Psoas muscle (tissue), 8 donors: ENCODE results near the gene CD79B. TPM values are rescaled to one million over a fixed set of nuclear protein-coding genes. Genes with fewer than 3 reads are reported as not detected.
A peak's percentile ranks its signal among the peaks of the same experiment; 100 is the strongest.

Experiments
- ATAC-seq, 4 donors: fragments of 200-7000 bp; cut with Tn5 transposase; one replicate each; pipeline ENCODE4 v1.9.1; 2020; ENCODE audit warnings: moderate library complexity in 3 of 4, mild to moderate bottlenecking in 2 of 4
- DNase-seq, 2 donors: peaks; one replicate each; pipeline ENCODE4 v3.0.0-alpha.2; 2020
- H3K27ac ChIP-seq: fragments of 200-600 bp; one replicate; pipeline ENCODE4 v1.8.0; 2022
- H3K27me3 ChIP-seq, 3 donors: fragments of 200-600 bp in 1 of 3; one replicate each; pipeline versions ENCODE4 v1.6.1 to v1.8.0; 2013 to 2022; ENCODE audit warnings: low read length in 2 of 3, mild to moderate bottlenecking in 2 of 3, moderate library complexity in 1 of 3; ENCODE audit not compliant: insufficient read depth in 3 of 3
- H3K36me3 ChIP-seq, 2 donors: fragments of 200-600 bp in 1 of 2; one replicate each; pipeline versions ENCODE4 v1.6.1 to v1.8.0; 2013 to 2022; ENCODE audit warnings: low read depth in 1 of 2, mild to moderate bottlenecking in 1 of 2, moderate library complexity in 1 of 2; ENCODE audit not compliant: insufficient read depth in 1 of 2
- H3K4me1 ChIP-seq: fragments of 200-600 bp; one replicate; pipeline ENCODE4 v1.8.0; 2022
- H3K4me3 ChIP-seq: fragments of 200-600 bp; one replicate; pipeline ENCODE4 v1.8.0; 2022; ENCODE audit warnings: mild to moderate bottlenecking
- H3K9me3 ChIP-seq: fragments of 200-600 bp; one replicate; pipeline ENCODE4 v1.8.0; 2022
- WGBS, 3 donors: extraction: QIAGEN DNeasy Blood & Tissue Kit; methylation state at CpG; one replicate each; pipeline versions ENCODE4 v1.1.6 to v1.1.7; 2013; 5-methylcytosine and 5-hydroxymethylcytosine counted together
- intact Hi-C, 2 donors: fragments of 100-400 bp; cut with DNase I; formaldehyde crosslinking; loops; one replicate each; pipeline versions ENCODE4 v1.11.0 to v1.14.2; 2022
- polyA plus RNA-seq, 3 donors: library from polyadenylated mRNA; stranded (reverse); fragments of 200-250 nt; gene quantifications; one replicate each; pipeline ENCODE4 v1.2.3, GENCODE V29; 2013
- total RNA-seq, 4 donors: library from RNA; stranded (reverse); fragmentation: NEBNext Ultra II Directional in 2 of 4; extraction: Animal tissue kit (Norgen Biotek cat#: 25700) in 2 of 4; gene quantifications; one replicate each; pipeline versions ENCODE4 v1.2.1 to v1.2.4, GENCODE V29; 2021 to 2023
- TF ChIP-seq, protein P1 (sequence below): fragments of 200-600 bp; IDR thresholded peaks from one replicate; pipeline ENCODE4 v1.8.0; 2022; ENCODE audit warnings: antibody characterized with exemption
- donor health status: healthy with polysubstance abuse.
- donor health status: DM: no; HTN: no; CAD: no; lungs with moderate emphysema.
- donor health status: Bipolar disorder and iron deficiency.
- donor health status: healthy.
- donor health status: DM: yes; HTN: yes; CAD: no.
- donor health status: DM: no; HTN: no; CAD: no.
- donor health status: DM: no; HTN: no; CAD: no.
- donor health status: DM: yes; HTN: yes; CAD: no.

Gene CD79B
- total and polyA plus RNA-seq, 7 donors = 1.9 to 5.7 (median 3.7) TPM

DNA sequence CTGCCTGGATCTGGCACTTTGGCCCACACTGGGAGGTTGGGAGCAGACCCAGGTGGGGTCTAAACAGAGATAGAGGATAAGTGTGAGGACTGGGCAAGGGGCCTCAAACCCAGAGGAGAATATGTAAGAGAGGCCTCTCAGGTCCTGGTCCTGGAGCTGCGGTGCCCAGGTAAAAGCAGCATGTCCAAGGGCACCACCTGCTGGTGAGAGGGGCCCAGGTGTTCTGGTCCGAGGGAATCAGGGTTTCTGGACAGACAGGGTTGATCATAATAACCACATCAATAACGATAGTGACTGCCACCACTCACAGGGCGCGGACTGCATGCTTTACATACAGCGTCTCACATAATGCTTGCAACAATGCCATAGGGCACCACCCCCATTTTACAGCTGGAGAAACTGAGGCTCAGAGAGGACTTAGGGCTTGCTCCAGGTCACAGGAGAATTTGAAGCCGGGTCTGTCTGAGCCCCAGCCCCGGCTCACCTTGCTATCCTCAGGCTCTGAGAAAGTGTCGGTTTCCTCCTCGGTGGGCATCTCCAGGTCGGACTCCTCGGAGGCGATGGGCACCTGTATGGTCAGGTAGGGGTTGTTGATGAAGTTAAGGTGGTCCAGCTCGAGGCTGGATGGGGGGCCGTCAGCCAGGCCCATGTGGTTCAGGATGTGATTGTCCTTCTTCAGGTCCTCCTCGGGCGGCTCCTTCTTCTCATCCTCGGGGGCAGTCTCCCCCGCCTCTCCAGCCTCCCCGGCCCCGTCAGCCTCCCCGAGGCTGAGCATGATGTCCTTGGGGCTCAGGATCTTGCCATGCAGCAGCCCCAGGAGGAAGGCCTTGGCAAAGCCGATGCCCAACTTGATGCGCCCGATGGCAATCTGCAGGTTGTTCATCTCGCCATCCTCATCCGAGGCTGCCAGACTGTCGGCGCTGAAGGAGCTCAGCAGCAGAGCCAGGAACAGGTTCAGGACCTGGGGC, 19.1 kb upstream of the CD79B start:
- no peak overlapping the region for H3K4me3 ChIP-seq
- no peaks in the 10 kb centered on the region for H3K9me3 ChIP-seq
- peaks cover 0 to 76% of the 10 kb centered on the region in 2 donors for H3K36me3 ChIP-seq
- H3K27me3 ChIP-seq = no peaks in the 10 kb centered on the region
- no peak for ATAC-seq
- intact Hi-C loops = loop anchor here in 1 of 2 donors (5.0 kb wide), 1 partner anchor 36 kb away; no protein-coding TSS in a partner anchor
- H3K4me1 ChIP-seq = peaks cover 60% of the 10 kb centered on the region
- WGBS, 3 donors = 75 to 88% (median 80%) methylated on average over 29 of the region's 29 CpGs
- TF ChIP-seq, protein P1, sequence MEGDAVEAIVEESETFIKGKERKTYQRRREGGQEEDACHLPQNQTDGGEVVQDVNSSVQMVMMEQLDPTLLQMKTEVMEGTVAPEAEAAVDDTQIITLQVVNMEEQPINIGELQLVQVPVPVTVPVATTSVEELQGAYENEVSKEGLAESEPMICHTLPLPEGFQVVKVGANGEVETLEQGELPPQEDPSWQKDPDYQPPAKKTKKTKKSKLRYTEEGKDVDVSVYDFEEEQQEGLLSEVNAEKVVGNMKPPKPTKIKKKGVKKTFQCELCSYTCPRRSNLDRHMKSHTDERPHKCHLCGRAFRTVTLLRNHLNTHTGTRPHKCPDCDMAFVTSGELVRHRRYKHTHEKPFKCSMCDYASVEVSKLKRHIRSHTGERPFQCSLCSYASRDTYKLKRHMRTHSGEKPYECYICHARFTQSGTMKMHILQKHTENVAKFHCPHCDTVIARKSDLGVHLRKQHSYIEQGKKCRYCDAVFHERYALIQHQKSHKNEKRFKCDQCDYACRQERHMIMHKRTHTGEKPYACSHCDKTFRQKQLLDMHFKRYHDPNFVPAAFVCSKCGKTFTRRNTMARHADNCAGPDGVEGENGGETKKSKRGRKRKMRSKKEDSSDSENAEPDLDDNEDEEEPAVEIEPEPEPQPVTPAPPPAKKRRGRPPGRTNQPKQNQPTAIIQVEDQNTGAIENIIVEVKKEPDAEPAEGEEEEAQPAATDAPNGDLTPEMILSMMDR = peak; percentile 47
- H3K27ac ChIP-seq = peak overlapping the region; percentile 77
- DNase-seq = no peak

DNA sequence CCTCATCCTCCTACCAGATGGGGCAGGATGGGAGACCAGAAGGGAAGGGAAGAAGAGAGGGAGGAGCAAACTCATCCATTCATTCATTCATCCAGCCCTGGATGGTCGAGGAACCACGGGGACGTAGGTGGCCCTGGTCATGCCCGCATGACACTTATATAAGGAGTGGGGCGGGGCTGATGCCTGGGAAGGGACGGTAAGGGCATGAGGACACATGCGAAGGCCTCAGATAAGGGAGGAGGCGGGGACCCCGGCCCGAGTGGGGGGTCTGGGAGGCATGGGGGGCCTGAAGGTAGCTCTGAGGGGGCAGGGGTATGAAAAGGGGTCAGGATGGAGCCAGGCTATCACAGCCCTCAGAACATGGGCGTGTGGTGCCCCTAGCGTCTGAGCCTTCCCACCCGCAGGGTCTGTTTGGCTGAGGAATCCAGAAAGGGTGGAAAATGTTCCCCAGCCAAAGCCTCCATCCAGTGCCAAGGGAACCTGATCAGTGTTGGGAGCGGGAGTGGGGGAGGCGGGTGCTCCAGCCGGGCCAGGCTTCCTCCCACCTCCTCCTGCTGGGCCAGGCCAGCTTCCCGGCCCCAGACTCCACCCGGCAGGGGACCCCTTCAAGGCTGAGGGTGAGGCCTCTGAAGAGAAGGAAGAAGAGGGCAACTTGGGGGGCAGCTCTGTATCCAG, 17.6 kb upstream of the CD79B start:
- no peaks in the 10 kb centered on the region for H3K9me3 ChIP-seq
- intact Hi-C loops = loop anchor here in 1 of 2 donors (5.0 kb wide), 1 partner anchor 38 kb away; no protein-coding TSS in a partner anchor
- TF ChIP-seq, protein P1 = no peak
- peak; percentile 16 to 53 (median 43) for ATAC-seq
- 30 to 43% (median 36%) methylated on average over 17 to 18 of the region's 18 CpGs for WGBS, 3 donors
- peak overlapping the region; percentile 77 for H3K27ac ChIP-seq
- peaks cover 55% of the 10 kb centered on the region for H3K4me1 ChIP-seq
- no peak for DNase-seq
- peaks cover 0 to 74% of the 10 kb centered on the region in 2 donors for H3K36me3 ChIP-seq
- H3K27me3 ChIP-seq = no peaks in the 10 kb centered on the region
- no peak overlapping the region for H3K4me3 ChIP-seq

DNA sequence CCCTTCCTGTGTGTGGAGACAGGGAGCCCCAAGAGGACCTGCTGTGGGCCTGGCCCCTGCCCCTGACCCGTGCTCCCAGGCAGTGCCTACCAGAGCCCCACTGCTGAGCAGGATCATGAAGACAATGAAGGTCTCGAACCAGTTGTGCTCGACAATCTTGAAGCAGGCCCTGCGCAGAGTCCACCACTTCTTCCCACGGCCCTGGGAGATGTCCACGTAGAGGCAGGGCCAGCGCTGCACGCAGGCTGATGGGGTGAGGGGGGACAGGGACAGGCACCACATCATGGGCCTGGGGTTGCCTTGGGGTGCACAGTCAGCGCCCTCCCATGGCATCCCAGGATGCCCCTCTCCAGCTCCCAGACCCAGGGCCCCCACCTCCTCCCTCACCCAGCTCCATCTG, 16.4 kb upstream of the CD79B start:
- H3K9me3 ChIP-seq = no peaks in the 10 kb centered on the region
- H3K27me3 ChIP-seq = no peaks in the 10 kb centered on the region
- TF ChIP-seq, protein P1 = no peak
- WGBS, 3 donors = 88 to 90% (median 88%) methylated on average over 9 of the region's 9 CpGs
- peaks cover 47% of the 10 kb centered on the region for H3K4me1 ChIP-seq
- ATAC-seq (no peak), DNase-seq (no peak)
- H3K36me3 ChIP-seq = peaks cover 0 to 80% of the 10 kb centered on the region in 2 donors
- intact Hi-C loops = no loop called here
- H3K4me3 ChIP-seq = no peak overlapping the region
- H3K27ac ChIP-seq = no peak overlapping the region

DNA sequence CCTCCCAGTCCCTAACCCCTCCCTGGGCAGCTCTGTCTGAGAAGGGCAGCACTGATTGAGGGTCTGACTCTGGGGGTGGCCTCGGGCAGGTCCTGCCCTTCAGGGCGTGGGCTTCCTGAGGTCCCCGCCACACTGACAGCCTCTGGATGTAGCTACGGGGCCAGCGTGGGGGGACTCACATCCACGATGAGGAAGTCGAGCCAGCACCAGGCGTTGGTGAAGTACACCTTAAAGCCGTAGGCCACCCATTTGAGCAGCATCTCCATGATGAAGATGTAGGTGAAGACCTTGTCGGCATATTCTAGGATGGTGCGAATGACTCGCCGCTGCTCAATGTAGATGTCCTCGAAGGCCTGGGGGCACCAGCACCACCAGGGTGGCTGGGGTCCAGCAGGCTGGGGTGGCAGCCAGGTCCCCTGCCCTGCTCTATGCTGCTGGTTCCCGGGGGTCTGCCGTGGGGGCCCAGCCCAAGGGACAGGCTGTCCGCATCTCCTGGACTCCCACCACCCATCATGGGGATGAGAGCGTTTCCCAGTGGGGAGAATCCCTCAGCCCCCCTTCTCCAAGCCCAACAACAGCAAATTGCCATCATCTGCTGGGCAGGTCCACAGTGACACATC, 15.7 kb upstream of the CD79B start:
- WGBS, 3 donors = 78 to 86% (median 82%) methylated on average over 18 of the region's 18 CpGs
- no peaks in the 10 kb centered on the region for H3K9me3 ChIP-seq
- no peak overlapping the region for H3K4me3 ChIP-seq
- ATAC-seq (no peak), DNase-seq (no peak)
- H3K27ac ChIP-seq = peak overlapping the region; percentile 41
- intact Hi-C loops = no loop called here
- peaks cover 40% of the 10 kb centered on the region for H3K4me1 ChIP-seq
- peaks cover 0 to 80% of the 10 kb centered on the region in 2 donors for H3K36me3 ChIP-seq
- H3K27me3 ChIP-seq = no peaks in the 10 kb centered on the region
- TF ChIP-seq, protein P1 = no peak
